IMR-90 (cell line): ENCODE data around the gene GJC2. TPM values are rescaled to one million over a fixed set of nuclear protein-coding genes. Genes with fewer than 3 reads are reported as not detected.

ENCODE experiments used
- ATAC-seq: fragments of 200-7000 bp; cut with Tn5 transposase; 2 replicates; pipeline ENCODE4 v1.9.1; 2020; ENCODE audit warnings: low read depth, mild to moderate bottlenecking, moderate library complexity
- BruUV-seq: library from RNA; stranded (reverse); fragments of 400-500 nt; replicated peaks from 2 replicates; lab custom pipeline; 2021; lab: Mats Ljungman, UMichigan
- CTCF ChIA-PET: fragments of 300-600 bp; formaldehyde crosslinking; extraction: SDS; loops from one replicate; lab custom pipeline; 2021; ENCODE audit warnings: antibody characterized with exemption; lab: Yijun Ruan, JAX
- POLR2A ChIA-PET: fragments of 300-600 bp; sonication (Branson Sonifier 250); formaldehyde crosslinking; loops from one replicate; lab custom pipeline; 2022; ENCODE audit warnings: antibody characterized with exemption; ENCODE audit not compliant: unreplicated experiment; lab: Charles Lee
- DNase-seq: peaks from one replicate; pipeline ENCODE4 v3.0.0; 2013
- H2AFZ ChIP-seq: replicated peaks from 2 replicates; pipeline ENCODE3; 2013; ENCODE audit warnings: low read length, mild to moderate bottlenecking; ENCODE audit not compliant: poor library complexity
- H2AK5ac ChIP-seq: 2 replicates; pipeline ENCODE4 v1.6.1; 2013; ENCODE audit warnings: low read depth, low read length, inconsistent platforms
- H2AK9ac ChIP-seq: replicated peaks from 2 replicates; pipeline ENCODE3; 2013; ENCODE audit warnings: mild to moderate bottlenecking, low read depth, low read length, moderate library complexity; ENCODE audit not compliant: poor library complexity
- H2BK120ac ChIP-seq: 2 replicates; pipeline ENCODE4 v1.6.1; 2013; ENCODE audit warnings: low read depth, low read length, inconsistent platforms
- H2BK15ac ChIP-seq: 3 replicates; pipeline ENCODE4 v1.6.1; 2013; ENCODE audit warnings: low read depth, low read length, inconsistent platforms
- H2BK20ac ChIP-seq: 2 replicates; pipeline ENCODE4 v1.6.1; 2013; ENCODE audit warnings: low read depth, mild to moderate bottlenecking, inconsistent platforms, low read length, moderate library complexity
- H2BK5ac ChIP-seq: 2 replicates; pipeline ENCODE4 v1.6.1; 2013; ENCODE audit warnings: mild to moderate bottlenecking, low read depth, low read length, inconsistent platforms; ENCODE audit not compliant: poor library complexity, severe bottlenecking
- H3K14ac ChIP-seq: replicated peaks from 2 replicates; pipeline ENCODE4 v1.6.1; 2013; ENCODE audit warnings: low read depth, low read length, inconsistent platforms
- H3K18ac ChIP-seq: 2 replicates; pipeline ENCODE4 v1.6.1; 2013; ENCODE audit warnings: low read depth, low read length, control low read depth
- H3K23ac ChIP-seq: 2 replicates; pipeline ENCODE4 v1.6.1; 2013; ENCODE audit warnings: low read depth, low read length, inconsistent platforms
- H3K27ac ChIP-seq: 2 replicates; pipeline ENCODE4 v1.5.1; 2013; ENCODE audit warnings: mild to moderate bottlenecking, control low read depth, low read length; ENCODE audit not compliant: insufficient read depth
- H3K27me3 ChIP-seq: 2 replicates; pipeline ENCODE4 v1.6.1; 2013; ENCODE audit warnings: low read length; ENCODE audit not compliant: control insufficient read depth, insufficient read depth
- H3K36me3 ChIP-seq: 2 replicates; pipeline ENCODE4 v1.6.1; 2013; ENCODE audit warnings: low read length, mixed read lengths; ENCODE audit not compliant: control insufficient read depth, insufficient read depth
- H3K4ac ChIP-seq: 2 replicates; pipeline ENCODE4 v1.6.1; 2013; ENCODE audit warnings: low read depth, low read length, inconsistent platforms
- H3K4me1 ChIP-seq: 2 replicates; pipeline ENCODE4 v1.6.1; 2013; ENCODE audit warnings: low read length, mixed read lengths; ENCODE audit not compliant: control insufficient read depth, insufficient read depth
- H3K4me2 ChIP-seq: 2 replicates; pipeline ENCODE4 v1.6.1; 2013; ENCODE audit warnings: low read depth, mild to moderate bottlenecking, control low read depth, low read length, moderate library complexity
- H3K4me3 ChIP-seq: 2 replicates; pipeline ENCODE4 v1.5.1; 2013; ENCODE audit warnings: low read depth, mild to moderate bottlenecking, control low read depth, low read length, moderate library complexity; ENCODE audit not compliant: insufficient read depth
- H3K56ac ChIP-seq: 2 replicates; pipeline ENCODE4 v1.6.1; 2013; ENCODE audit warnings: low read length, inconsistent platforms; ENCODE audit not compliant: insufficient read depth; ENCODE audit errors: extremely low read depth
- H3K79me1 ChIP-seq, 2 experiments: 2 replicates each; pipeline ENCODE4 v1.6.1; 2013; ENCODE audit warnings: low read length in 2 of 2, inconsistent platforms in 1 of 2, low read depth in 1 of 2
- H3K9ac ChIP-seq: 2 replicates; pipeline ENCODE4 v1.6.1; 2013; ENCODE audit warnings: low read depth, low read length, control low read depth
- H3K9me1 ChIP-seq: 2 replicates; pipeline ENCODE4 v1.6.1; 2013; ENCODE audit warnings: low read length, inconsistent platforms; ENCODE audit not compliant: insufficient read depth
- H3K9me3 ChIP-seq: 2 replicates; pipeline ENCODE4 v1.6.1; 2013; ENCODE audit warnings: low read length; ENCODE audit not compliant: control insufficient read depth, insufficient read depth
- H4K20me1 ChIP-seq: 2 replicates; pipeline ENCODE4 v1.6.1; 2013; ENCODE audit warnings: low read length, inconsistent platforms; ENCODE audit not compliant: insufficient read depth
- H4K5ac ChIP-seq: 2 replicates; pipeline ENCODE4 v1.6.1; 2013; ENCODE audit warnings: mild to moderate bottlenecking, low read depth, low read length, control low read depth
- H4K8ac ChIP-seq, 2 experiments: 2 replicates each; pipeline ENCODE4 v1.6.1; 2013; ENCODE audit warnings: low read depth in 2 of 2, low read length in 2 of 2, control low read depth in 1 of 2, inconsistent platforms in 1 of 2
- H4K91ac ChIP-seq: 2 replicates; pipeline ENCODE4 v1.6.1; 2013; ENCODE audit warnings: low read depth, low read length, inconsistent platforms; ENCODE audit not compliant: insufficient read depth
- BHLHE40 ChIP-seq: fragments of 150-350 bp; IDR thresholded peaks from 2 replicates; pipeline ENCODE4 v1.6.1; 2016; ENCODE audit warnings: mild to moderate bottlenecking, low read depth, low read length
- CEBPB ChIP-seq: IDR thresholded peaks from 2 replicates; pipeline ENCODE4 v1.6.1; 2012; ENCODE audit warnings: low read depth, low read length, improper control_type of control experiment
- CHD1 ChIP-seq: IDR thresholded peaks from 2 replicates; pipeline ENCODE4 v1.6.1; 2012; ENCODE audit warnings: low read depth, low read length, improper control_type of control experiment
- FOS ChIP-seq: fragments of 150-350 bp; IDR thresholded peaks from 2 replicates; pipeline ENCODE4 v1.6.1; 2016; ENCODE audit warnings: low read depth, low read length
- MAFK ChIP-seq: IDR thresholded peaks from 2 replicates; pipeline ENCODE4 v1.6.1; 2012; ENCODE audit warnings: low read depth, low read length, improper control_type of control experiment
- MAZ ChIP-seq: IDR thresholded peaks from 2 replicates; pipeline ENCODE4 v1.6.1; 2012; ENCODE audit warnings: low read depth, mild to moderate bottlenecking, low read length, improper control_type of control experiment, moderate library complexity, borderline replicate concordance
- MXI1 ChIP-seq: IDR thresholded peaks from 2 replicates; pipeline ENCODE4 v1.6.1; 2012; ENCODE audit warnings: low read depth, mild to moderate bottlenecking, low read length, moderate library complexity, borderline replicate concordance
- NFE2L2 ChIP-seq: fragments of 150-350 bp; IDR thresholded peaks from 2 replicates; pipeline ENCODE4 v1.6.1; 2016; ENCODE audit warnings: low read depth, mild to moderate bottlenecking, low read length
- POLR2A ChIP-seq: IDR thresholded peaks from 2 replicates; pipeline ENCODE4 v1.6.1; 2012; ENCODE audit warnings: mild to moderate bottlenecking, low read depth, low read length
- RAD21 ChIP-seq: IDR thresholded peaks from 2 replicates; pipeline ENCODE4 v1.6.1; 2012; ENCODE audit warnings: low read length, improper control_type of control experiment
- RCOR1 ChIP-seq: IDR thresholded peaks from 2 replicates; pipeline ENCODE4 v1.6.1; 2012; ENCODE audit warnings: mild to moderate bottlenecking, low read length, improper control_type of control experiment; ENCODE audit not compliant: insufficient replicate concordance
- RFX5 ChIP-seq: IDR thresholded peaks from 2 replicates; pipeline ENCODE4 v1.8.0; 2012; ENCODE audit warnings: low read depth, mild to moderate bottlenecking, low read length, moderate library complexity
- SMC3 ChIP-seq: fragments of 150-350 bp; IDR thresholded peaks from 2 replicates; pipeline ENCODE4 v1.6.1; 2016; ENCODE audit warnings: low read depth, mild to moderate bottlenecking, antibody characterized with exemption, low read length, moderate library complexity
- WGBS, 2 experiments: methylation state at CpG; one replicate each; pipeline versions ENCODE4 v1.1.5 to v1.1.7; 2013; ENCODE audit warnings: missing lambda C conversion rate in 2 of 2; ENCODE audit not compliant: insufficient read length in 1 of 2; ENCODE audit errors: extremely low coverage in 2 of 2; 5-methylcytosine and 5-hydroxymethylcytosine counted together
- dilution Hi-C: fragments of 300-500 bp; cut with HindIII; formaldehyde crosslinking; loops from one replicate; pipeline ENCODE4 v1.14.3; 2018; ENCODE audit warnings: low sequenced_read_pairs; ENCODE audit not compliant: unreplicated experiment
- in situ Hi-C: fragments of 300-500 bp; cut with MboI; formaldehyde crosslinking; loops from 3 replicates; pipeline ENCODE4 v1.14.3; 2019; ENCODE audit warnings: low sequenced_read_pairs, inconsistent platforms, mixed read lengths
- intact Hi-C: fragments of 100-400 bp; cut with micrococcal nuclease; formaldehyde crosslinking; loops from 2 replicates; pipeline ENCODE4 v1.10.0; 2022
- polyA plus RNA-seq, 3 experiments: library from polyadenylated mRNA; depleted of rRNA; stranded (reverse); fragments of >200 nt; gene quantifications; 2 replicates each; pipeline ENCODE4 v1.2.3, GENCODE V29; 2012; ENCODE audit warnings: low replicate concordance in 1 of 3
- total RNA-seq: library from RNA; depleted of rRNA; stranded (reverse); fragments of >200 nt; gene quantifications from 2 replicates; pipeline ENCODE4 v1.2.3, GENCODE V29; 2012
- TF ChIP-seq, protein P1 (sequence below): fragments of 150-350 bp; IDR thresholded peaks from 2 replicates; pipeline ENCODE4 v1.6.1; 2017; ENCODE audit warnings: mild to moderate bottlenecking, antibody characterized with exemption, low read length, low read depth
- TF ChIP-seq, protein P2 (sequence below): fragments of 150-350 bp; IDR thresholded peaks from 2 replicates; pipeline ENCODE4 v1.6.1; 2016; ENCODE audit warnings: low read depth, mild to moderate bottlenecking, low read length, moderate library complexity, borderline replicate concordance
- TF ChIP-seq, protein P3 (sequence below): conservative IDR thresholded peaks from 2 replicates; pipeline ENCODE4 v1.5.1; 2012; ENCODE audit warnings: mild to moderate bottlenecking, low read depth, low read length, improper control_type of control experiment

The GJC2 gene
- total and polyA plus RNA-seq, 2 of the 4 experiments (the other 2 are of a cell fraction): 1.1 to 1.7 TPM

DNA sequence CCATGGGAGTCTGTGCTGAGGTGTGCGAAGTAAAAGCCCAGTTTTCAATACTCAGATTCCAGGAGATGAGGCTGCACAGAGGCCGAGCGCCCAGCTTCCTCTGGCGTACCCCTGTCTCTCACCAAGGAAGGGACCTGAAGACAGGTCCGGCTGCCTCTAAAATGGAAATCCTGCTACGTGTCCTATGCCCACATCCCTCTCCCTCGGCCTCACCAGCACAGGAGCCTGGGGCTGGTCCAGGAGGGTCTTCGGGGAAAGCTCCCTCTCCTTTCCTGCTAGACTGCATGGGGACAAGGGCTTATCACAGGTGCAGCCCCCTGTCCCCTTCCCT, 41.0 kb upstream of the GJC2 start:
- H2AK5ac ChIP-seq: peak overlapping the region; percentile 24
- H4K8ac ChIP-seq: peak overlapping the region in 1 of 2 experiments; percentile 61; a peak in 3 of 4 replicates
- H2BK5ac ChIP-seq: peak overlapping the region; percentile 82
- H3K36me3 ChIP-seq: peaks cover 13% of the 10 kb centered on the region
- H3K79me1 ChIP-seq: peaks cover 14 to 44% of the 10 kb centered on the region in 2 experiments; a peak in 3 of 4 replicates
- no peak overlapping the region for H2BK20ac ChIP-seq
- H4K20me1 ChIP-seq: no peaks in the 10 kb centered on the region
- H4K91ac ChIP-seq: peak overlapping the region; percentile 3; the same call in 1 of the 2 replicates
- H3K27me3 ChIP-seq: no peaks in the 10 kb centered on the region
- in situ Hi-C loops (no loop called here), dilution Hi-C loops (no loop called here), intact Hi-C loops (no loop called here)
- POLR2A ChIA-PET: interaction anchor here (0.6 kb wide), 1 partner anchor 211 kb away, joined by 8 read pairs; no protein-coding TSS in a partner anchor
- peaks cover 6% of the 10 kb centered on the region for H3K4me1 ChIP-seq
- peak overlapping the region; percentile 93 for H3K9ac ChIP-seq
- TF ChIP-seq CEBPB: no peak
- TF ChIP-seq, protein P1, sequence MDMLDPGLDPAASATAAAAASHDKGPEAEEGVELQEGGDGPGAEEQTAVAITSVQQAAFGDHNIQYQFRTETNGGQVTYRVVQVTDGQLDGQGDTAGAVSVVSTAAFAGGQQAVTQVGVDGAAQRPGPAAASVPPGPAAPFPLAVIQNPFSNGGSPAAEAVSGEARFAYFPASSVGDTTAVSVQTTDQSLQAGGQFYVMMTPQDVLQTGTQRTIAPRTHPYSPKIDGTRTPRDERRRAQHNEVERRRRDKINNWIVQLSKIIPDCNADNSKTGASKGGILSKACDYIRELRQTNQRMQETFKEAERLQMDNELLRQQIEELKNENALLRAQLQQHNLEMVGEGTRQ: no peak
- no peak for TF ChIP-seq RAD21
- no peak for TF ChIP-seq MAFK
- TF ChIP-seq BHLHE40: no peak
- TF ChIP-seq, protein P2, sequence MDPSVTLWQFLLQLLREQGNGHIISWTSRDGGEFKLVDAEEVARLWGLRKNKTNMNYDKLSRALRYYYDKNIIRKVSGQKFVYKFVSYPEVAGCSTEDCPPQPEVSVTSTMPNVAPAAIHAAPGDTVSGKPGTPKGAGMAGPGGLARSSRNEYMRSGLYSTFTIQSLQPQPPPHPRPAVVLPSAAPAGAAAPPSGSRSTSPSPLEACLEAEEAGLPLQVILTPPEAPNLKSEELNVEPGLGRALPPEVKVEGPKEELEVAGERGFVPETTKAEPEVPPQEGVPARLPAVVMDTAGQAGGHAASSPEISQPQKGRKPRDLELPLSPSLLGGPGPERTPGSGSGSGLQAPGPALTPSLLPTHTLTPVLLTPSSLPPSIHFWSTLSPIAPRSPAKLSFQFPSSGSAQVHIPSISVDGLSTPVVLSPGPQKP: no peak
- TF ChIP-seq MXI1: no peak
- TF ChIP-seq FOS: no peak
- TF ChIP-seq CHD1: no peak
- TF ChIP-seq SMC3: no peak
- TF ChIP-seq RFX5: no peak
- no peak for TF ChIP-seq POLR2A
- TF ChIP-seq, protein P3, sequence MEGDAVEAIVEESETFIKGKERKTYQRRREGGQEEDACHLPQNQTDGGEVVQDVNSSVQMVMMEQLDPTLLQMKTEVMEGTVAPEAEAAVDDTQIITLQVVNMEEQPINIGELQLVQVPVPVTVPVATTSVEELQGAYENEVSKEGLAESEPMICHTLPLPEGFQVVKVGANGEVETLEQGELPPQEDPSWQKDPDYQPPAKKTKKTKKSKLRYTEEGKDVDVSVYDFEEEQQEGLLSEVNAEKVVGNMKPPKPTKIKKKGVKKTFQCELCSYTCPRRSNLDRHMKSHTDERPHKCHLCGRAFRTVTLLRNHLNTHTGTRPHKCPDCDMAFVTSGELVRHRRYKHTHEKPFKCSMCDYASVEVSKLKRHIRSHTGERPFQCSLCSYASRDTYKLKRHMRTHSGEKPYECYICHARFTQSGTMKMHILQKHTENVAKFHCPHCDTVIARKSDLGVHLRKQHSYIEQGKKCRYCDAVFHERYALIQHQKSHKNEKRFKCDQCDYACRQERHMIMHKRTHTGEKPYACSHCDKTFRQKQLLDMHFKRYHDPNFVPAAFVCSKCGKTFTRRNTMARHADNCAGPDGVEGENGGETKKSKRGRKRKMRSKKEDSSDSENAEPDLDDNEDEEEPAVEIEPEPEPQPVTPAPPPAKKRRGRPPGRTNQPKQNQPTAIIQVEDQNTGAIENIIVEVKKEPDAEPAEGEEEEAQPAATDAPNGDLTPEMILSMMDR: no peak
- TF ChIP-seq RCOR1: no peak
- no peak for TF ChIP-seq NFE2L2
- TF ChIP-seq MAZ: no peak
- CTCF ChIA-PET: no interaction called here
- H3K18ac ChIP-seq: no peak overlapping the region
- peaks cover 6% of the 10 kb centered on the region for H3K9me1 ChIP-seq
- H2AK9ac ChIP-seq: peak overlapping the region; percentile 94
- H3K23ac ChIP-seq: peak overlapping the region; percentile 37; the same call in 1 of the 2 replicates
- H2BK15ac ChIP-seq: no peak overlapping the region
- no peaks in the 10 kb centered on the region for H3K9me3 ChIP-seq
- BruUV-seq: no TSS peak
- peak overlapping the region; percentile 85 for H3K4me2 ChIP-seq
- peak overlapping the region; percentile 82 for H3K27ac ChIP-seq
- peak overlapping the region; percentile 37; the same call in 1 of the 2 replicates for H3K56ac ChIP-seq
- H4K5ac ChIP-seq: 0 out of 2 replicates have a peak overlapping the region, but pooled peaks have one; percentile 24
- H2AFZ ChIP-seq: peak overlapping the region; percentile 98
- WGBS, 2 experiments: 0% methylated on average over 2 of the region's 8 CpGs; no CpG with 5 or more reads in 1 of the 2 experiments
- H2BK120ac ChIP-seq: no peak overlapping the region
- peak overlapping the region; percentile 79 for H3K4ac ChIP-seq
- peak overlapping the region; percentile 63; the same call in 1 of the 2 replicates for H3K14ac ChIP-seq
- ATAC-seq: no peak
- DNase-seq: no peak
- peak overlapping the region; percentile 86 for H3K4me3 ChIP-seq
